ENCODE results near the gene CDK5RAP2. TPM values are rescaled to one million over a fixed set of nuclear protein-coding genes. Genes with fewer than 3 reads are reported as not detected.

The CDK5RAP2 gene
- total and polyA plus RNA-seq, 8 donors = 14.8 to 37.1 (median 21.7) TPM

GRCh38 chr9:120564589-120564988 is 15.4 kb downstream of the CDK5RAP2 start:
- TF ChIP-seq CTCF (IDR thresholded peaks at IDR 0.05) = no peak
- no peak for FAIRE-seq
- Histone ChIP-seq H3K27ac (no peak overlapping the region), H3K36me3 (peaks cover 0 to 26% (median 7%) of the 10 kb centered on the region in 3 donors), H3K9me3 (no peaks in the 10 kb centered on the region), H3K4me1 (no peaks in the 10 kb centered on the region), H3K4me3 (no peak overlapping the region), H3K27me3 (no peaks in the 10 kb centered on the region)
- intact Hi-C loops (cut with DNase I) = no loop called here
- no peak for DNase-seq
- no peak for ATAC-seq
- WGBS, 2 donors = 96 to 100% methylated on average over 3 of the region's 3 CpGs

- no peak for DNase-seq
- Histone ChIP-seq H3K4me1 (no peaks in the 10 kb centered on the region), H3K36me3 (peaks cover 0 to 19% (median under 1%) of the 10 kb centered on the region in 3 donors), H3K27ac (no peak overlapping the region), H3K27me3 (no peaks in the 10 kb centered on the region), H3K9me3 (no peaks in the 10 kb centered on the region), H3K4me3 (no peak overlapping the region)
- ATAC-seq = no peak
- FAIRE-seq = no peak
- WGBS, 2 donors = 80 to 82% methylated on average over 8 of the region's 8 CpGs
- intact Hi-C loops (cut with DNase I) = no loop called here
- TF ChIP-seq CTCF (IDR thresholded peaks at IDR 0.05) = no peak
These were observed 17.0 kb downstream of the CDK5RAP2 start for GRCh38 chr9:120562861-120563443.

GRCh38 chr9:120561709-120562108 is 18.3 kb downstream of the CDK5RAP2 start:
- intact Hi-C loops (cut with DNase I) = no loop called here
- Histone ChIP-seq H3K27me3 (no peaks in the 10 kb centered on the region), H3K9me3 (no peaks in the 10 kb centered on the region), H3K27ac (no peak overlapping the region), H3K36me3 (peaks cover 0 to 13% (median 0%) of the 10 kb centered on the region in 3 donors), H3K4me1 (no peaks in the 10 kb centered on the region), H3K4me3 (no peak overlapping the region)
- TF ChIP-seq CTCF (IDR thresholded peaks at IDR 0.05) = no peak
- FAIRE-seq = no peak
- WGBS, 2 donors = 94 to 100% methylated on average over 1 of the region's 1 CpG
- ATAC-seq = no peak
- DNase-seq = no peak

- FAIRE-seq = no peak
- ATAC-seq = no peak
- no peak overlapping the region for H3K4me3 ChIP-seq
- no peaks in the 10 kb centered on the region for H3K9me3 ChIP-seq
- H3K27ac ChIP-seq = no peak overlapping the region
- no peaks in the 10 kb centered on the region for H3K36me3 ChIP-seq
- H3K27me3 ChIP-seq = no peaks in the 10 kb centered on the region
- TF ChIP-seq CTCF (IDR thresholded peaks at IDR 0.05) = no peak
- intact Hi-C loops (cut with DNase I) = no loop called here
- DNase-seq = no peak
- 96% methylated on average over 1 of the region's 1 CpG for WGBS, 2 donors
- no peaks in the 10 kb centered on the region for H3K4me1 ChIP-seq
These were observed 20.4 kb downstream of the CDK5RAP2 start for GRCh38 chr9:120559546-120559945.

GRCh38 chr9:120558454-120558853 is 21.5 kb downstream of the CDK5RAP2 start:
- Histone ChIP-seq H3K4me3 (no peak overlapping the region), H3K9me3 (no peaks in the 10 kb centered on the region), H3K27ac (no peak overlapping the region), H3K4me1 (no peaks in the 10 kb centered on the region), H3K36me3 (peaks cover 0 to 4% (median 0%) of the 10 kb centered on the region in 3 donors), H3K27me3 (no peaks in the 10 kb centered on the region)
- intact Hi-C loops (cut with DNase I) = no loop called here
- FAIRE-seq (no peak), ATAC-seq (no peak), DNase-seq (no peak)
- TF ChIP-seq CTCF (IDR thresholded peaks at IDR 0.05) = no peak
- 96 to 98% methylated on average over 3 of the region's 3 CpGs for WGBS, 2 donors
